SK-N-MC (cell line): Measurements from ENCODE around the gene ALOXE3.

ENCODE experiments used
- EZH2 ChIP-seq: fragments of 200-600 bp; sonication (generic); IDR thresholded peaks from one replicate; pipeline ENCODE4 v1.6.1; 2017; ENCODE audit warnings: antibody characterized with exemption
- POLR2AphosphoS5 ChIP-seq: IDR thresholded peaks from 2 replicates; pipeline ENCODE4 v1.6.1; 2012; ENCODE audit warnings: mild to moderate bottlenecking, low read depth, low read length, borderline replicate concordance

DNA sequence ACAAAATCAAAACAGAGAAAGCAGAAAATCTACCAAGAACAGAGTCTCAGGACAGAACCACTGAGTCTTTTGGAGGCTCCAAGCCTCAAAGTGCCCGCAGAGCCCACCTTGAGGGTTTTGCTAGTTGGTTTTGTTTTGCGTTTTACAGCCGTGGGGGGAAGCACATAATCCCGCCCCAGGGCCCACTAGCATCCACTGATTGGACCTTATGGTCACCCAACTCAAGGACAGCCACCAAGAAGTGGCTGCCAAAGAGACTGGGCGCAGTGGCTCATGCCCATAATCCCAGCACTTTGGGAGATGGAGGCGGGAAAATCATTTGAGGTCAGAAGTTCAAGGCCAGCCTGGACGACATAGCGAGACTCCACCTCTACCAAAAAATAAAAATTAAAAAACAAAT is 69.6 kb downstream of the ALOXE3 start:
- TF ChIP-seq EZH2 = no peak
- TF ChIP-seq POLR2AphosphoS5 = no peak
